GM12801 (cell line): ENCODE results near the gene SUCO.

Experiments used
- CTCF ChIP-seq: IDR thresholded peaks from one replicate; pipeline ENCODE4 v1.5.1; 2011; ENCODE audit warnings: control low read depth; ENCODE audit not compliant: insufficient read length; ENCODE audit errors: extremely low read depth

Gene SUCO

GRCh38 chr1:172629638-172630037, 96.7 kb downstream of the SUCO start:
- TF ChIP-seq CTCF = no peak

DNA sequence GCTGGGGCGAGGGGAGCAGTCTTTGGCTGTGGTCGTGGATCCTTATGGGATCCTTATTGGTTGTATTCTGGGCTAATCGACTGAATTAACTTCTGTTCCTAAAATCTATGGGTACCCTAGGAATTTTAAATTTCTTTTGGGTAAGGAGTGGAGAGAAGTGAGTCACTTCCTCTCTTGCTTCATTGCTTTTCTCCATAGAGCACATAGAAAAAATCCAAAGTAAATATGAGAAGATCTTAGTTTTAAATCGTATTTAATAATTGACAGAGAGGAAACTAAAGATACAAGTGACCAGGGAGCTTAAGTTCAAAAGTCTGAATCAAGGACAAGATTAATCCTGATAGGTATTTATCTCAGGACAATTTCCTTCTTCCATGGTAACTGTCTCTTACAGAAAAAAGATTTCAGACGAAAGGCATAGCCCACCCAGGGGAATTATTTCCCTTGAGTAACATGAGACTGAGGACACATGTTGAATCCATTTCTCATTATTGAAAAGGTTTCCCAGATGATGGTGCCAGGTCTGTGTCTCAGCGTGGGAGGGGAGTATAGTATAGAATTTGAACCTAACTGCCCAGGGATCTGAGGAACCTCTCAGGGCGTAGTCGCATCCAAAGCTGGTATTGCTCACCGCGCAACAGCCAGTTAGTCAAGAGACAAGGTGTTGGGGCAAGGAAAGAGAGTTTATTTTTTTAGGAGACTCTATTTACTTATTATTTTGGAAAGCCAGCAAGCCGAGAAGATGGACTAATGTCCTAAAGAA, 97.3 kb downstream of the SUCO start:
- no peak for TF ChIP-seq CTCF

DNA sequence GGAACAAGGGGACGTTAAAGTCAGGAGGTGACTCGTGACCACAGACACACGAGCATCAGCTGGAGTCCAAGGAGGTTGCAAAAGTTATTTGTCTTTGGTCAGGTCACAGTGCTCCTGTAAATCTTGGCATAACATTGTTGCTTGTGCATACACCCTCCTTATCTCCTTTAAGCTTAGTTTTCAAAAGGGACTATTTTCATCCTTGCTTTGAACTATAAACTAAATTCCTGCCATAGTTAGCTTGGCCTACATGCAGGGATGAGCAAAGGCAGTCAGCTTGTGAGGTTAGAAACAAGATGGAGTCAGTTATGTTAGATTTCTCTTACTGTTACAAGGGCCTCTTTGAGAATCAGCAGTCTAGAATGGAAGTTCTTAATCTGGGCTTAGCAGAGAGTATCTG, 97.9 kb downstream of the SUCO start:
- no peak for TF ChIP-seq CTCF

GRCh38 chr1:172637522-172637921, 104.6 kb downstream of the SUCO start:
- no peak for TF ChIP-seq CTCF

GRCh38 chr1:172638249-172638648, 105.3 kb downstream of the SUCO start:
- no peak for TF ChIP-seq CTCF

DNA sequence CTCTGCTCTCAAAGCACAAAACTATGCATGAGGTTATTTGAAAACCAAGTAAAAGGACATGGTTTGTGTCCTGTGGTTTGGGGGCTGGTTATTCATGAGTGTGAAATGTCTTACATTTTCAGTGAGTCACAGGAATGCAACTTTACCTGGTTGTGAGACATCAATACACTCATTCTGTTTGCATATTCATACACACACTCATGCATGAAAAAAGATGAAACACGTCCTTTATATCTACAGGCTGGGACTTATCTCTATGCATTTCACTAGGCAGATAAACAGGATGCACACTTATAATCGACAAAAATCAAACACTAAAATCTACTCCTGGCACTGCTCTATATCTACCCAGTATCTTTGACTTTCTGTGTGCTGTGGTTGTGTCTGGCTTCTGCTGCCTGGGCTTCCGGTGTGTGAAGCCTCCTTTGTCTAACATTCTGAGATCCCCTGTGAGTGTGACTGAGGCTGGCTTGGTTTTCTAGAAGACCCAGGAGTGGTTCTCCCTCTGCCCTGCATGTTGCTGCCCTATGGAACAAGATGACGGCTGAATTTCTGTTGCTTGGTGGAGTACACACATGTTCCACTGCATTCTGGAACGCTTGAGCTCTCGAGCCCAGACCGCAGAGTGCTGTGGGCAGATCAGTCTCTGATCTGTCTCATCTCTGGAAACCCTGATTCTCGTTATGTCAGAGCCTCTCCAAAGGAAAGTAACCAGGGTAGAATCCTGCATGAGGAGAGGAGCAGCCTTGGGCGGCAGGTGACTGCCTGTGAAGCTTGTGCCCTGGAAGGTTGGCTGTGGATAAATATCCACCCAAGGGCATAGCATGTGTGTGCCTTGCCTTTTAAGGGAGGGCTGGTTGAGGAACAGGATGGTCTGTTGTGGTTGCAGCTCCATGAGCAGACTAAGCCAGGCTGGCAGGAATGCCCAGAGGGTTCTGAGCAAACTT, 106.2 kb downstream of the SUCO start:
- TF ChIP-seq CTCF = no peak

DNA sequence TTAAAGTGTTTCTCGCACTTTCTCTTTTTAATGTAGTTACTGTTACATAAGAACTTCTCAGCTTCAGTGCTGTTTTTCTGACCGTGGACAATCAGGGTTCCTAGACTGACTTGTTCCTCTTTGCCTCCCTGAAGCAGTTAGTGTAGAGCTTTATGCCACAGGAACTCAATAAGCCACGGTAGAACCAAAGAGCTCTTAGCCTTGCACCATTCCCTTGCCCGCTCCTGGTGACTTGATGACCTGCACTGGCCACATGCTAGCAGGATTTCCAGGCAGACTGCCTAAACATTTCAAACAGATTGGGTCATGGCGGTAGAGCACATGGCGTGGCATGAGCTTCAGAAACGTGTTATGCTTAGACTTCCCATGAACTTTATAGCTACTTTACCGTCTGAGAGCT, 107.2 kb downstream of the SUCO start:
- TF ChIP-seq CTCF = no peak
